IMR-90 (cell line): Measurements from ENCODE around the gene NHEJ1. TPM values are rescaled to one million over a fixed set of nuclear protein-coding genes. Genes with fewer than 3 reads are reported as not detected.

Source experiments
- ATAC-seq: fragments of 200-7000 bp; cut with Tn5 transposase; 2 replicates; pipeline ENCODE4 v1.9.1; 2020; ENCODE audit warnings: low read depth, mild to moderate bottlenecking, moderate library complexity
- BruUV-seq: library from RNA; stranded (reverse); fragments of 400-500 nt; replicated peaks from 2 replicates; lab custom pipeline; 2021; lab: Mats Ljungman, UMichigan
- CTCF ChIA-PET: fragments of 300-600 bp; formaldehyde crosslinking; extraction: SDS; loops from one replicate; lab custom pipeline; 2021; ENCODE audit warnings: antibody characterized with exemption; lab: Yijun Ruan, JAX
- POLR2A ChIA-PET: fragments of 300-600 bp; sonication (Branson Sonifier 250); formaldehyde crosslinking; loops from one replicate; lab custom pipeline; 2022; ENCODE audit warnings: antibody characterized with exemption; ENCODE audit not compliant: unreplicated experiment; lab: Charles Lee
- DNase-seq: peaks from one replicate; pipeline ENCODE4 v3.0.0; 2013
- H2AFZ ChIP-seq: replicated peaks from 2 replicates; pipeline ENCODE3; 2013; ENCODE audit warnings: low read length, mild to moderate bottlenecking; ENCODE audit not compliant: poor library complexity
- H2AK5ac ChIP-seq: 2 replicates; pipeline ENCODE4 v1.6.1; 2013; ENCODE audit warnings: low read depth, low read length, inconsistent platforms
- H2AK9ac ChIP-seq: replicated peaks from 2 replicates; pipeline ENCODE3; 2013; ENCODE audit warnings: mild to moderate bottlenecking, low read depth, low read length, moderate library complexity; ENCODE audit not compliant: poor library complexity
- H2BK120ac ChIP-seq: 2 replicates; pipeline ENCODE4 v1.6.1; 2013; ENCODE audit warnings: low read depth, low read length, inconsistent platforms
- H2BK15ac ChIP-seq: 3 replicates; pipeline ENCODE4 v1.6.1; 2013; ENCODE audit warnings: low read depth, low read length, inconsistent platforms
- H2BK20ac ChIP-seq: 2 replicates; pipeline ENCODE4 v1.6.1; 2013; ENCODE audit warnings: low read depth, mild to moderate bottlenecking, inconsistent platforms, low read length, moderate library complexity
- H2BK5ac ChIP-seq: 2 replicates; pipeline ENCODE4 v1.6.1; 2013; ENCODE audit warnings: mild to moderate bottlenecking, low read depth, low read length, inconsistent platforms; ENCODE audit not compliant: poor library complexity, severe bottlenecking
- H3K14ac ChIP-seq: replicated peaks from 2 replicates; pipeline ENCODE4 v1.6.1; 2013; ENCODE audit warnings: low read depth, low read length, inconsistent platforms
- H3K18ac ChIP-seq: 2 replicates; pipeline ENCODE4 v1.6.1; 2013; ENCODE audit warnings: low read depth, low read length, control low read depth
- H3K23ac ChIP-seq: 2 replicates; pipeline ENCODE4 v1.6.1; 2013; ENCODE audit warnings: low read depth, low read length, inconsistent platforms
- H3K27ac ChIP-seq: 2 replicates; pipeline ENCODE4 v1.5.1; 2013; ENCODE audit warnings: mild to moderate bottlenecking, control low read depth, low read length; ENCODE audit not compliant: insufficient read depth
- H3K27me3 ChIP-seq: 2 replicates; pipeline ENCODE4 v1.6.1; 2013; ENCODE audit warnings: low read length; ENCODE audit not compliant: control insufficient read depth, insufficient read depth
- H3K36me3 ChIP-seq: 2 replicates; pipeline ENCODE4 v1.6.1; 2013; ENCODE audit warnings: low read length, mixed read lengths; ENCODE audit not compliant: control insufficient read depth, insufficient read depth
- H3K4ac ChIP-seq: 2 replicates; pipeline ENCODE4 v1.6.1; 2013; ENCODE audit warnings: low read depth, low read length, inconsistent platforms
- H3K4me1 ChIP-seq: 2 replicates; pipeline ENCODE4 v1.6.1; 2013; ENCODE audit warnings: low read length, mixed read lengths; ENCODE audit not compliant: control insufficient read depth, insufficient read depth
- H3K4me2 ChIP-seq: 2 replicates; pipeline ENCODE4 v1.6.1; 2013; ENCODE audit warnings: low read depth, mild to moderate bottlenecking, control low read depth, low read length, moderate library complexity
- H3K4me3 ChIP-seq: 2 replicates; pipeline ENCODE4 v1.5.1; 2013; ENCODE audit warnings: low read depth, mild to moderate bottlenecking, control low read depth, low read length, moderate library complexity; ENCODE audit not compliant: insufficient read depth
- H3K56ac ChIP-seq: 2 replicates; pipeline ENCODE4 v1.6.1; 2013; ENCODE audit warnings: low read length, inconsistent platforms; ENCODE audit not compliant: insufficient read depth; ENCODE audit errors: extremely low read depth
- H3K79me1 ChIP-seq, 2 experiments: 2 replicates each; pipeline ENCODE4 v1.6.1; 2013; ENCODE audit warnings: low read length in 2 of 2, inconsistent platforms in 1 of 2, low read depth in 1 of 2
- H3K9ac ChIP-seq: 2 replicates; pipeline ENCODE4 v1.6.1; 2013; ENCODE audit warnings: low read depth, low read length, control low read depth
- H3K9me1 ChIP-seq: 2 replicates; pipeline ENCODE4 v1.6.1; 2013; ENCODE audit warnings: low read length, inconsistent platforms; ENCODE audit not compliant: insufficient read depth
- H3K9me3 ChIP-seq: 2 replicates; pipeline ENCODE4 v1.6.1; 2013; ENCODE audit warnings: low read length; ENCODE audit not compliant: control insufficient read depth, insufficient read depth
- H4K20me1 ChIP-seq: 2 replicates; pipeline ENCODE4 v1.6.1; 2013; ENCODE audit warnings: low read length, inconsistent platforms; ENCODE audit not compliant: insufficient read depth
- H4K5ac ChIP-seq: 2 replicates; pipeline ENCODE4 v1.6.1; 2013; ENCODE audit warnings: mild to moderate bottlenecking, low read depth, low read length, control low read depth
- H4K8ac ChIP-seq, 2 experiments: 2 replicates each; pipeline ENCODE4 v1.6.1; 2013; ENCODE audit warnings: low read depth in 2 of 2, low read length in 2 of 2, control low read depth in 1 of 2, inconsistent platforms in 1 of 2
- H4K91ac ChIP-seq: 2 replicates; pipeline ENCODE4 v1.6.1; 2013; ENCODE audit warnings: low read depth, low read length, inconsistent platforms; ENCODE audit not compliant: insufficient read depth
- BHLHE40 ChIP-seq: fragments of 150-350 bp; IDR thresholded peaks from 2 replicates; pipeline ENCODE4 v1.6.1; 2016; ENCODE audit warnings: mild to moderate bottlenecking, low read depth, low read length
- CEBPB ChIP-seq: IDR thresholded peaks from 2 replicates; pipeline ENCODE4 v1.6.1; 2012; ENCODE audit warnings: low read depth, low read length, improper control_type of control experiment
- CHD1 ChIP-seq: IDR thresholded peaks from 2 replicates; pipeline ENCODE4 v1.6.1; 2012; ENCODE audit warnings: low read depth, low read length, improper control_type of control experiment
- CTCF ChIP-seq: conservative IDR thresholded peaks from 2 replicates; pipeline ENCODE4 v1.5.1; 2012; ENCODE audit warnings: mild to moderate bottlenecking, low read depth, low read length, improper control_type of control experiment
- ELK1 ChIP-seq: fragments of 150-350 bp; IDR thresholded peaks from 2 replicates; pipeline ENCODE4 v1.6.1; 2016; ENCODE audit warnings: low read depth, mild to moderate bottlenecking, low read length, moderate library complexity, borderline replicate concordance
- MAFK ChIP-seq: IDR thresholded peaks from 2 replicates; pipeline ENCODE4 v1.6.1; 2012; ENCODE audit warnings: low read depth, low read length, improper control_type of control experiment
- MAZ ChIP-seq: IDR thresholded peaks from 2 replicates; pipeline ENCODE4 v1.6.1; 2012; ENCODE audit warnings: low read depth, mild to moderate bottlenecking, low read length, improper control_type of control experiment, moderate library complexity, borderline replicate concordance
- MXI1 ChIP-seq: IDR thresholded peaks from 2 replicates; pipeline ENCODE4 v1.6.1; 2012; ENCODE audit warnings: low read depth, mild to moderate bottlenecking, low read length, moderate library complexity, borderline replicate concordance
- NFE2L2 ChIP-seq: fragments of 150-350 bp; IDR thresholded peaks from 2 replicates; pipeline ENCODE4 v1.6.1; 2016; ENCODE audit warnings: low read depth, mild to moderate bottlenecking, low read length
- POLR2A ChIP-seq: IDR thresholded peaks from 2 replicates; pipeline ENCODE4 v1.6.1; 2012; ENCODE audit warnings: mild to moderate bottlenecking, low read depth, low read length
- RAD21 ChIP-seq: IDR thresholded peaks from 2 replicates; pipeline ENCODE4 v1.6.1; 2012; ENCODE audit warnings: low read length, improper control_type of control experiment
- RCOR1 ChIP-seq: IDR thresholded peaks from 2 replicates; pipeline ENCODE4 v1.6.1; 2012; ENCODE audit warnings: mild to moderate bottlenecking, low read length, improper control_type of control experiment; ENCODE audit not compliant: insufficient replicate concordance
- RFX5 ChIP-seq: IDR thresholded peaks from 2 replicates; pipeline ENCODE4 v1.8.0; 2012; ENCODE audit warnings: low read depth, mild to moderate bottlenecking, low read length, moderate library complexity
- USF2 ChIP-seq: fragments of 150-350 bp; IDR thresholded peaks from 2 replicates; pipeline ENCODE4 v1.6.1; 2017; ENCODE audit warnings: mild to moderate bottlenecking, antibody characterized with exemption, low read length, low read depth
- WGBS, 2 experiments: methylation state at CpG; one replicate each; pipeline versions ENCODE4 v1.1.5 to v1.1.7; 2013; ENCODE audit warnings: missing lambda C conversion rate in 2 of 2; ENCODE audit not compliant: insufficient read length in 1 of 2; ENCODE audit errors: extremely low coverage in 2 of 2; 5-methylcytosine and 5-hydroxymethylcytosine counted together
- dilution Hi-C: fragments of 300-500 bp; cut with HindIII; formaldehyde crosslinking; loops from one replicate; pipeline ENCODE4 v1.14.3; 2018; ENCODE audit warnings: low sequenced_read_pairs; ENCODE audit not compliant: unreplicated experiment
- in situ Hi-C: fragments of 300-500 bp; cut with MboI; formaldehyde crosslinking; loops from 3 replicates; pipeline ENCODE4 v1.14.3; 2019; ENCODE audit warnings: low sequenced_read_pairs, inconsistent platforms, mixed read lengths
- intact Hi-C: fragments of 100-400 bp; cut with micrococcal nuclease; formaldehyde crosslinking; loops from 2 replicates; pipeline ENCODE4 v1.10.0; 2022
- polyA plus RNA-seq, 3 experiments: library from polyadenylated mRNA; depleted of rRNA; stranded (reverse); fragments of >200 nt; gene quantifications; 2 replicates each; pipeline ENCODE4 v1.2.3, GENCODE V29; 2012; ENCODE audit warnings: low replicate concordance in 1 of 3
- total RNA-seq: library from RNA; depleted of rRNA; stranded (reverse); fragments of >200 nt; gene quantifications from 2 replicates; pipeline ENCODE4 v1.2.3, GENCODE V29; 2012

NHEJ1 gene
- total and polyA plus RNA-seq, 2 of the 4 experiments (the other 2 are of a cell fraction), result 12.5 to 23.1 TPM

- Histone ChIP-seq H4K91ac (no peak overlapping the region), H2BK120ac (no peak overlapping the region), H2BK5ac (no peak overlapping the region), H3K9ac (no peak overlapping the region), H3K4me3 (no peak overlapping the region), H3K23ac (no peak overlapping the region), H3K4me2 (no peak overlapping the region), H2BK20ac (no peak overlapping the region), H2AK5ac (no peak overlapping the region), H3K27me3 (no peaks in the 10 kb centered on the region; the same call in 1 of the 2 replicates), H3K56ac (no peak overlapping the region), H4K20me1 (no peaks in the 10 kb centered on the region; the same call in 1 of the 2 replicates), H3K14ac (no peak overlapping the region), H3K9me3 (no peaks in the 10 kb centered on the region), H3K79me1 (no peaks in the 10 kb centered on the region), H3K18ac (no peak overlapping the region), H4K8ac (no peak overlapping the region), H4K5ac (no peak overlapping the region), H3K9me1 (no peaks in the 10 kb centered on the region; the same call in 1 of the 2 replicates), H2BK15ac (no peak overlapping the region), H3K27ac (no peak overlapping the region), H3K4ac (no peak overlapping the region), H3K4me1 (no peaks in the 10 kb centered on the region), H2AFZ (no peak overlapping the region), H2AK9ac (no peak overlapping the region), H3K36me3 (no peaks in the 10 kb centered on the region)
- BruUV-seq, result no TSS peak
- intact Hi-C loops, result no loop called here
- in situ Hi-C loops, result no loop called here
- POLR2A ChIA-PET, result no interaction called here
- TF ChIP-seq CEBPB (no peak), RAD21 (no peak), NFE2L2 (no peak), USF2 (no peak), CTCF (no peak), RCOR1 (no peak), BHLHE40 (no peak), MXI1 (no peak), POLR2A (no peak), CHD1 (no peak), RFX5 (no peak), ELK1 (no peak), MAFK (no peak), MAZ (no peak)
- ATAC-seq (no peak), DNase-seq (peak; percentile 7)
- CTCF ChIA-PET, result interaction anchor here (1.0 kb wide), 1 partner anchor 16 kb away, joined by 3 read pairs; no protein-coding TSS in a partner anchor
- WGBS, 2 experiments, result no CpG with 5 or more reads among the region's 1 CpG
- dilution Hi-C loops, result no loop called here
These were observed 72.8 kb downstream of the NHEJ1 start for GRCh38 chr2:219087848-219088247.
